Bladder microvascular endothelial cell (primary cell): Measurements from ENCODE around the gene ZNF17. TPM values are rescaled to one million over a fixed set of nuclear protein-coding genes. Genes with fewer than 3 reads are reported as not detected.

ENCODE experiments used
- total RNA-seq: library from RNA; depleted of rRNA; stranded (reverse); fragments of >200 nt; gene quantifications from 2 replicates; pipeline ENCODE4 v1.2.3, GENCODE V29; 2014

The ZNF17 gene
- 6.3 and 13.4 TPM in 2 replicates for total RNA-seq

GRCh38 chr19:57410877-57411671 is at the start of gene ZNF17:
ZNF17 (plus strand) TSS chr19:57411161; CDS start chr19:57413616, 2,455 bp downstream.

GRCh38 chr19:57362997-57363687 is 47.8 kb upstream of the ZNF17 start, which contains the start of the genes TRAPPC2B and ZNF547:
TRAPPC2B (plus strand) TSS chr19:57363551; CDS start chr19:57364834, 1,283 bp downstream.
ZNF547 (plus strand) TSS chr19:57363551; CDS start chr19:57368556, 5,005 bp downstream.

GRCh38 chr19:57389730-57390598 is 21.0 kb upstream of the ZNF17 start, which contains the start of gene ZNF548:
ZNF548 (plus strand) TSS chr19:57389854; CDS start chr19:57390100, 246 bp downstream.

GRCh38 chr19:57435062-57435978 is 24.4 kb downstream of the ZNF17 start, which contains the start of gene ZNF749:
ZNF749 (plus strand) TSS chr19:57435325; CDS start chr19:57435579, 254 bp downstream.

Other genes with a start within 250 kb of the ZNF17 start
- not detected in 2 replicates for gene DUXA, start 243.7 kb upstream of the ZNF17 start, total RNA-seq
- 13.6 and 46.5 TPM in 2 replicates for gene ZNF264, start 219.7 kb upstream of the ZNF17 start, total RNA-seq
- 0.19 and 0.65 TPM in 2 replicates for gene AURKC, start 180.1 kb upstream of the ZNF17 start, total RNA-seq
- 16.4 and 31.0 TPM in 2 replicates for gene ZNF805, start 170.5 kb upstream of the ZNF17 start, total RNA-seq
- 30.4 and 106 TPM in 2 replicates for gene ZNF460, start 130.7 kb upstream of the ZNF17 start, total RNA-seq
- gene ZNF543, start 90.7 kb upstream of the ZNF17 start, total RNA-seq, result 7.6 and 11.2 TPM in 2 replicates
- gene ZNF304, start 59.9 kb upstream of the ZNF17 start, total RNA-seq, result 6.0 and 9.4 TPM in 2 replicates
- gene TRAPPC2B, start 47.6 kb upstream of the ZNF17 start, total RNA-seq, result 6.0 and 6.3 TPM in 2 replicates
- gene ZNF547, start 47.6 kb upstream of the ZNF17 start, total RNA-seq, result 2.4 and 4.3 TPM in 2 replicates
- 10.2 and 16.0 TPM in 2 replicates for gene ZNF548, start 21.3 kb upstream of the ZNF17 start, total RNA-seq
- gene ZNF749, start 24.2 kb downstream of the ZNF17 start, total RNA-seq, result 8.7 and 15.6 TPM in 2 replicates
- 0.16 and 0.57 TPM in 2 replicates for gene VN1R1, start 46.0 kb downstream of the ZNF17 start, total RNA-seq
- 13.0 and 17.8 TPM in 2 replicates for gene ZNF772, start 66.4 kb downstream of the ZNF17 start, total RNA-seq
- gene ZNF419, start 76.6 kb downstream of the ZNF17 start, total RNA-seq, result 8.3 and 13.8 TPM in 2 replicates
- 5.5 and 11.0 TPM in 2 replicates for gene ZNF773, start 88.8 kb downstream of the ZNF17 start, total RNA-seq
- gene ZNF549, start 116.2 kb downstream of the ZNF17 start, total RNA-seq, result 2.6 and 5.5 TPM in 2 replicates
- 3.7 and 10.3 TPM in 2 replicates for gene ZNF550, start 148.7 kb downstream of the ZNF17 start, total RNA-seq
- 3.9 and 4.3 TPM in 2 replicates for gene ZNF416, start 167.8 kb downstream of the ZNF17 start, total RNA-seq
- 3.4 TPM in 2 replicates for gene ZIK1, start 173.0 kb downstream of the ZNF17 start, total RNA-seq
- gene ZNF530, start 188.7 kb downstream of the ZNF17 start, total RNA-seq, result 2.4 and 2.5 TPM in 2 replicates
- gene ZNF134, start 203.1 kb downstream of the ZNF17 start, total RNA-seq, result 11.3 and 16.2 TPM in 2 replicates
- gene ZNF211, start 222.0 kb downstream of the ZNF17 start, total RNA-seq, result 8.3 and 11.6 TPM in 2 replicates